WTC11 (cell line): ENCODE results near the gene PCED1A. TPM values are rescaled to one million over a fixed set of nuclear protein-coding genes. Genes with fewer than 3 reads are reported as not detected.

ENCODE experiments used
- ELF4 ChIP-seq: sonication (generic); formaldehyde crosslinking; IDR thresholded peaks from 2 replicates; pipeline ENCODE4 v1.8.1; 2022; ENCODE audit warnings: low read depth, mild to moderate bottlenecking, moderate library complexity, missing genetic modification reagents
- ESRRA ChIP-seq: sonication (generic); formaldehyde crosslinking; IDR thresholded peaks from 2 replicates; pipeline ENCODE4 v1.8.1; 2022; ENCODE audit warnings: mild to moderate bottlenecking, missing genetic modification reagents, borderline replicate concordance
- ETV6 ChIP-seq: sonication (generic); formaldehyde crosslinking; IDR thresholded peaks from 2 replicates; pipeline ENCODE4 v1.8.1; 2022; ENCODE audit warnings: mild to moderate bottlenecking, missing genetic modification reagents
- IRF2 ChIP-seq: sonication (generic); formaldehyde crosslinking; IDR thresholded peaks from 2 replicates; pipeline ENCODE4 v1.8.0; 2022; ENCODE audit warnings: low read depth, missing genetic modification reagents, borderline replicate concordance
- MXD4 ChIP-seq: fragments of 250-450 bp; sonication (Bioruptor Pico); IDR thresholded peaks from 2 replicates; pipeline ENCODE4 v1.8.0; 2021; ENCODE audit warnings: mild to moderate bottlenecking, moderate library complexity, borderline replicate concordance
- NR3C1 ChIP-seq: sonication (generic); formaldehyde crosslinking; conservative IDR thresholded peaks from 2 replicates; pipeline ENCODE4 v1.8.1; 2023; ENCODE audit warnings: low read depth, mild to moderate bottlenecking, missing genetic modification reagents
- OVOL2 ChIP-seq: fragments of 250-450 bp; sonication (Bioruptor Pico); IDR thresholded peaks from 2 replicates; pipeline ENCODE4 v1.9.0; 2021; ENCODE audit warnings: mild to moderate bottlenecking, borderline replicate concordance
- PRRX2 ChIP-seq: fragments of 250-450 bp; sonication (Bioruptor Pico); IDR thresholded peaks from 2 replicates; pipeline ENCODE4 v1.8.0; 2021; ENCODE audit warnings: mild to moderate bottlenecking
- RORB ChIP-seq: fragments of 250-450 bp; sonication (Bioruptor Pico); IDR thresholded peaks from 2 replicates; pipeline ENCODE4 v1.9.0; 2021; ENCODE audit warnings: mild to moderate bottlenecking
- SMAD3 ChIP-seq: sonication (generic); formaldehyde crosslinking; IDR thresholded peaks from 2 replicates; pipeline ENCODE4 v1.8.0; 2022; ENCODE audit warnings: missing genetic modification reagents, mild to moderate bottlenecking, borderline replicate concordance
- SMAD4 ChIP-seq: sonication (generic); formaldehyde crosslinking; IDR thresholded peaks from 2 replicates; pipeline ENCODE4 v1.8.0; 2022; ENCODE audit warnings: mild to moderate bottlenecking, missing genetic modification reagents
- TEAD4 ChIP-seq: sonication (generic); formaldehyde crosslinking; IDR thresholded peaks from 2 replicates; pipeline ENCODE4 v1.8.0; 2022; ENCODE audit warnings: mild to moderate bottlenecking, missing genetic modification reagents
- TP53 ChIP-seq: sonication (generic); formaldehyde crosslinking; IDR thresholded peaks from 2 replicates; pipeline ENCODE4 v1.8.1; 2023; ENCODE audit warnings: mild to moderate bottlenecking, missing genetic modification reagents
- ZNF219 ChIP-seq: sonication (generic); formaldehyde crosslinking; IDR thresholded peaks from 2 replicates; pipeline ENCODE4 v1.8.0; 2023; ENCODE audit warnings: missing genetic modification reagents, mild to moderate bottlenecking, borderline replicate concordance
- ZNF232 ChIP-seq: sonication (generic); formaldehyde crosslinking; IDR thresholded peaks from 2 replicates; pipeline ENCODE4 v1.8.0; 2022; ENCODE audit warnings: mild to moderate bottlenecking, missing genetic modification reagents
- ZNF416 ChIP-seq: fragments of 250-450 bp; sonication (Bioruptor Pico); IDR thresholded peaks from 2 replicates; pipeline ENCODE4 v1.9.0; 2021; ENCODE audit warnings: mild to moderate bottlenecking, inconsistent platforms
- total RNA-seq: library from RNA; stranded (reverse); gene quantifications from 3 replicates; pipeline ENCODE4 v1.2.3, GENCODE V29; 2021
- TF ChIP-seq, protein P1 (sequence below): sonication (generic); formaldehyde crosslinking; IDR thresholded peaks from 2 replicates; pipeline ENCODE4 v1.8.1; 2022; ENCODE audit warnings: low read depth, missing genetic modification reagents, borderline replicate concordance
- TF ChIP-seq, protein P2 (sequence below): sonication (generic); formaldehyde crosslinking; IDR thresholded peaks from 2 replicates; pipeline ENCODE4 v1.8.0; 2023; ENCODE audit warnings: missing genetic modification reagents
- TF ChIP-seq, protein P3 (sequence below): sonication (generic); formaldehyde crosslinking; conservative IDR thresholded peaks from 2 replicates; pipeline ENCODE4 v1.8.1; 2022; ENCODE audit warnings: mild to moderate bottlenecking, missing genetic modification reagents
- TF ChIP-seq, protein P4 (sequence below): sonication (generic); formaldehyde crosslinking; IDR thresholded peaks from 2 replicates; pipeline ENCODE4 v1.8.1; 2023; ENCODE audit warnings: mild to moderate bottlenecking, missing genetic modification reagents, moderate library complexity
- TF ChIP-seq, protein P5 (sequence below): sonication (generic); formaldehyde crosslinking; IDR thresholded peaks from 2 replicates; pipeline ENCODE4 v1.8.1; 2023; ENCODE audit warnings: mild to moderate bottlenecking, missing genetic modification reagents
- TF ChIP-seq, protein P6 (sequence below): sonication (generic); formaldehyde crosslinking; IDR thresholded peaks from 2 replicates; pipeline ENCODE4 v1.8.0; 2023; ENCODE audit warnings: mild to moderate bottlenecking, missing genetic modification reagents
- TF ChIP-seq, protein P7 (sequence below): sonication (generic); formaldehyde crosslinking; IDR thresholded peaks from 2 replicates; pipeline ENCODE4 v1.8.1; 2023; ENCODE audit warnings: mild to moderate bottlenecking, missing genetic modification reagents, moderate library complexity
- TF ChIP-seq, protein P8 (sequence below): fragments of 250-450 bp; sonication (Bioruptor Pico); IDR thresholded peaks from 2 replicates; pipeline ENCODE4 v1.9.0; 2021; ENCODE audit warnings: mild to moderate bottlenecking, borderline replicate concordance

The PCED1A gene
- total RNA-seq, 1 experiment from 2014 or later, result 19.7 TPM

DNA sequence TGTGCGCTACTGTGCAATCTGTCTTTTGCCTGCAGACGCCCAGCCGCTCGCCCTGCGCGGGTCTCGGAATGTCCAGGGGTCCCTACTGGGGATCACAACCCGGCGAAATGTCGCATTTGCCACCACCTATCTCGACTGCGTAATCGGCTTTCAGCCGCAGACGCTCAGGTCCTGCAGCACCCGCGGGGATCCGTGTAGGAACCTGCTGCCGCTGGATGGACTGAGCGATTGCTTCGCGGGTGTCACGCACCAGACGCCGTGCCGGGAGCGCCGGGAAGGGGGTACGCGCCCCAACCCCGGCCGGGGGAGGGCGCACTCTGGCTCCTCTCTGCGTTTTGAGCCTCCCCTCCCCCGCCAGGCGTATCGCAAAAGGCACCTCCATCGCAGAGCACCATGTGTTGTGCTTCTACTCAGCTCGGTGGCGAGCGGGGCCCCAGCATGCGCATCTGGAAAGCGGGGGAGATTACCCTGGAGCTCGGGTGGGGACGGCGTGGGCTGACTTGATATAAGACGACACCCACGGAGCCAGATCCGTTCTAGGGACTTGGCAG, 32.1 kb upstream of the PCED1A start (continued):
- TF ChIP-seq TP53 (CRISPR knock-in tag) (peak; percentile 74; the same call in 1 of the 2 replicates), PRRX2 (CRISPR knock-in tag) (no peak), MXD4 (CRISPR knock-in tag) (no peak), ZNF219 (no peak), TEAD4 (CRISPR knock-in tag) (no peak), OVOL2 (CRISPR knock-in tag) (no peak), SMAD4 (no peak), ESRRA (no peak), IRF2 (CRISPR knock-in tag) (no peak), SMAD3 (no peak), ETV6 (CRISPR knock-in tag) (0 out of 2 replicates have a peak, but pooled peaks have one; percentile 16), ZNF416 (no peak), ZNF232 (no peak), NR3C1 (no peak), RORB (CRISPR knock-in tag) (no peak), ELF4 (no peak)
- TF ChIP-seq, protein P1, sequence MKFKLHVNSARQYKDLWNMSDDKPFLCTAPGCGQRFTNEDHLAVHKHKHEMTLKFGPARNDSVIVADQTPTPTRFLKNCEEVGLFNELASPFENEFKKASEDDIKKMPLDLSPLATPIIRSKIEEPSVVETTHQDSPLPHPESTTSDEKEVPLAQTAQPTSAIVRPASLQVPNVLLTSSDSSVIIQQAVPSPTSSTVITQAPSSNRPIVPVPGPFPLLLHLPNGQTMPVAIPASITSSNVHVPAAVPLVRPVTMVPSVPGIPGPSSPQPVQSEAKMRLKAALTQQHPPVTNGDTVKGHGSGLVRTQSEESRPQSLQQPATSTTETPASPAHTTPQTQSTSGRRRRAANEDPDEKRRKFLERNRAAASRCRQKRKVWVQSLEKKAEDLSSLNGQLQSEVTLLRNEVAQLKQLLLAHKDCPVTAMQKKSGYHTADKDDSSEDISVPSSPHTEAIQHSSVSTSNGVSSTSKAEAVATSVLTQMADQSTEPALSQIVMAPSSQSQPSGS (CRISPR knock-in tag), result no peak
- TF ChIP-seq, protein P2, sequence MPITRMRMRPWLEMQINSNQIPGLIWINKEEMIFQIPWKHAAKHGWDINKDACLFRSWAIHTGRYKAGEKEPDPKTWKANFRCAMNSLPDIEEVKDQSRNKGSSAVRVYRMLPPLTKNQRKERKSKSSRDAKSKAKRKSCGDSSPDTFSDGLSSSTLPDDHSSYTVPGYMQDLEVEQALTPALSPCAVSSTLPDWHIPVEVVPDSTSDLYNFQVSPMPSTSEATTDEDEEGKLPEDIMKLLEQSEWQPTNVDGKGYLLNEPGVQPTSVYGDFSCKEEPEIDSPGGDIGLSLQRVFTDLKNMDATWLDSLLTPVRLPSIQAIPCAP, result no peak
- TF ChIP-seq, protein P3, sequence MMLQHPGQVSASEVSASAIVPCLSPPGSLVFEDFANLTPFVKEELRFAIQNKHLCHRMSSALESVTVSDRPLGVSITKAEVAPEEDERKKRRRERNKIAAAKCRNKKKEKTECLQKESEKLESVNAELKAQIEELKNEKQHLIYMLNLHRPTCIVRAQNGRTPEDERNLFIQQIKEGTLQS (CRISPR knock-in tag), result no peak
- TF ChIP-seq, protein P4, sequence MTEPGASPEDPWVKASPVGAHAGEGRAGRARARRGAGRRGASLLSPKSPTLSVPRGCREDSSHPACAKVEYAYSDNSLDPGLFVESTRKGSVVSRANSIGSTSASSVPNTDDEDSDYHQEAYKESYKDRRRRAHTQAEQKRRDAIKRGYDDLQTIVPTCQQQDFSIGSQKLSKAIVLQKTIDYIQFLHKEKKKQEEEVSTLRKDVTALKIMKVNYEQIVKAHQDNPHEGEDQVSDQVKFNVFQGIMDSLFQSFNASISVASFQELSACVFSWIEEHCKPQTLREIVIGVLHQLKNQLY (CRISPR knock-in tag), result no peak
- TF ChIP-seq, protein P5, sequence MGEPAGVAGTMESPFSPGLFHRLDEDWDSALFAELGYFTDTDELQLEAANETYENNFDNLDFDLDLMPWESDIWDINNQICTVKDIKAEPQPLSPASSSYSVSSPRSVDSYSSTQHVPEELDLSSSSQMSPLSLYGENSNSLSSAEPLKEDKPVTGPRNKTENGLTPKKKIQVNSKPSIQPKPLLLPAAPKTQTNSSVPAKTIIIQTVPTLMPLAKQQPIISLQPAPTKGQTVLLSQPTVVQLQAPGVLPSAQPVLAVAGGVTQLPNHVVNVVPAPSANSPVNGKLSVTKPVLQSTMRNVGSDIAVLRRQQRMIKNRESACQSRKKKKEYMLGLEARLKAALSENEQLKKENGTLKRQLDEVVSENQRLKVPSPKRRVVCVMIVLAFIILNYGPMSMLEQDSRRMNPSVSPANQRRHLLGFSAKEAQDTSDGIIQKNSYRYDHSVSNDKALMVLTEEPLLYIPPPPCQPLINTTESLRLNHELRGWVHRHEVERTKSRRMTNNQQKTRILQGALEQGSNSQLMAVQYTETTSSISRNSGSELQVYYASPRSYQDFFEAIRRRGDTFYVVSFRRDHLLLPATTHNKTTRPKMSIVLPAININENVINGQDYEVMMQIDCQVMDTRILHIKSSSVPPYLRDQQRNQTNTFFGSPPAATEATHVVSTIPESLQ (CRISPR knock-in tag), result no peak
- TF ChIP-seq, protein P6, sequence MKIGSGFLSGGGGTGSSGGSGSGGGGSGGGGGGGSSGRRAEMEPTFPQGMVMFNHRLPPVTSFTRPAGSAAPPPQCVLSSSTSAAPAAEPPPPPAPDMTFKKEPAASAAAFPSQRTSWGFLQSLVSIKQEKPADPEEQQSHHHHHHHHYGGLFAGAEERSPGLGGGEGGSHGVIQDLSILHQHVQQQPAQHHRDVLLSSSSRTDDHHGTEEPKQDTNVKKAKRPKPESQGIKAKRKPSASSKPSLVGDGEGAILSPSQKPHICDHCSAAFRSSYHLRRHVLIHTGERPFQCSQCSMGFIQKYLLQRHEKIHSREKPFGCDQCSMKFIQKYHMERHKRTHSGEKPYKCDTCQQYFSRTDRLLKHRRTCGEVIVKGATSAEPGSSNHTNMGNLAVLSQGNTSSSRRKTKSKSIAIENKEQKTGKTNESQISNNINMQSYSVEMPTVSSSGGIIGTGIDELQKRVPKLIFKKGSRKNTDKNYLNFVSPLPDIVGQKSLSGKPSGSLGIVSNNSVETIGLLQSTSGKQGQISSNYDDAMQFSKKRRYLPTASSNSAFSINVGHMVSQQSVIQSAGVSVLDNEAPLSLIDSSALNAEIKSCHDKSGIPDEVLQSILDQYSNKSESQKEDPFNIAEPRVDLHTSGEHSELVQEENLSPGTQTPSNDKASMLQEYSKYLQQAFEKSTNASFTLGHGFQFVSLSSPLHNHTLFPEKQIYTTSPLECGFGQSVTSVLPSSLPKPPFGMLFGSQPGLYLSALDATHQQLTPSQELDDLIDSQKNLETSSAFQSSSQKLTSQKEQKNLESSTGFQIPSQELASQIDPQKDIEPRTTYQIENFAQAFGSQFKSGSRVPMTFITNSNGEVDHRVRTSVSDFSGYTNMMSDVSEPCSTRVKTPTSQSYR (CRISPR knock-in tag), result no peak
- TF ChIP-seq, protein P7, sequence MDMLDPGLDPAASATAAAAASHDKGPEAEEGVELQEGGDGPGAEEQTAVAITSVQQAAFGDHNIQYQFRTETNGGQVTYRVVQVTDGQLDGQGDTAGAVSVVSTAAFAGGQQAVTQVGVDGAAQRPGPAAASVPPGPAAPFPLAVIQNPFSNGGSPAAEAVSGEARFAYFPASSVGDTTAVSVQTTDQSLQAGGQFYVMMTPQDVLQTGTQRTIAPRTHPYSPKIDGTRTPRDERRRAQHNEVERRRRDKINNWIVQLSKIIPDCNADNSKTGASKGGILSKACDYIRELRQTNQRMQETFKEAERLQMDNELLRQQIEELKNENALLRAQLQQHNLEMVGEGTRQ (CRISPR knock-in tag), result peak; percentile 10; the same call in 1 of the 2 replicates
- TF ChIP-seq, protein P8, sequence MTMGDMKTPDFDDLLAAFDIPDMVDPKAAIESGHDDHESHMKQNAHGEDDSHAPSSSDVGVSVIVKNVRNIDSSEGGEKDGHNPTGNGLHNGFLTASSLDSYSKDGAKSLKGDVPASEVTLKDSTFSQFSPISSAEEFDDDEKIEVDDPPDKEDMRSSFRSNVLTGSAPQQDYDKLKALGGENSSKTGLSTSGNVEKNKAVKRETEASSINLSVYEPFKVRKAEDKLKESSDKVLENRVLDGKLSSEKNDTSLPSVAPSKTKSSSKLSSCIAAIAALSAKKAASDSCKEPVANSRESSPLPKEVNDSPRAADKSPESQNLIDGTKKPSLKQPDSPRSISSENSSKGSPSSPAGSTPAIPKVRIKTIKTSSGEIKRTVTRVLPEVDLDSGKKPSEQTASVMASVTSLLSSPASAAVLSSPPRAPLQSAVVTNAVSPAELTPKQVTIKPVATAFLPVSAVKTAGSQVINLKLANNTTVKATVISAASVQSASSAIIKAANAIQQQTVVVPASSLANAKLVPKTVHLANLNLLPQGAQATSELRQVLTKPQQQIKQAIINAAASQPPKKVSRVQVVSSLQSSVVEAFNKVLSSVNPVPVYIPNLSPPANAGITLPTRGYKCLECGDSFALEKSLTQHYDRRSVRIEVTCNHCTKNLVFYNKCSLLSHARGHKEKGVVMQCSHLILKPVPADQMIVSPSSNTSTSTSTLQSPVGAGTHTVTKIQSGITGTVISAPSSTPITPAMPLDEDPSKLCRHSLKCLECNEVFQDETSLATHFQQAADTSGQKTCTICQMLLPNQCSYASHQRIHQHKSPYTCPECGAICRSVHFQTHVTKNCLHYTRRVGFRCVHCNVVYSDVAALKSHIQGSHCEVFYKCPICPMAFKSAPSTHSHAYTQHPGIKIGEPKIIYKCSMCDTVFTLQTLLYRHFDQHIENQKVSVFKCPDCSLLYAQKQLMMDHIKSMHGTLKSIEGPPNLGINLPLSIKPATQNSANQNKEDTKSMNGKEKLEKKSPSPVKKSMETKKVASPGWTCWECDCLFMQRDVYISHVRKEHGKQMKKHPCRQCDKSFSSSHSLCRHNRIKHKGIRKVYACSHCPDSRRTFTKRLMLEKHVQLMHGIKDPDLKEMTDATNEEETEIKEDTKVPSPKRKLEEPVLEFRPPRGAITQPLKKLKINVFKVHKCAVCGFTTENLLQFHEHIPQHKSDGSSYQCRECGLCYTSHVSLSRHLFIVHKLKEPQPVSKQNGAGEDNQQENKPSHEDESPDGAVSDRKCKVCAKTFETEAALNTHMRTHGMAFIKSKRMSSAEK, result no peak
